HFFc6 (cell line): ENCODE results near the gene TENM3. TPM values are rescaled to one million over a fixed set of nuclear protein-coding genes. Genes with fewer than 3 reads are reported as not detected.

Experiments
- DNase-seq: peaks from one replicate; pipeline ENCODE4 v3.0.0-alpha.2; 2018
- H3K27ac Mint-ChIP-seq: 2 replicates; pipeline ENCODE4 v1.8.0; 2020; ENCODE audit warnings: mild to moderate bottlenecking, mixed read lengths
- H3K27me3 Mint-ChIP-seq: 2 replicates; pipeline ENCODE4 v1.8.0; 2021; ENCODE audit warnings: mild to moderate bottlenecking, moderate library complexity, mixed read lengths; ENCODE audit not compliant: insufficient read depth
- H3K36me3 Mint-ChIP-seq: 2 replicates; pipeline ENCODE4 v1.8.0; 2021; ENCODE audit warnings: low read depth, mixed read lengths
- H3K4me1 Mint-ChIP-seq: 2 replicates; pipeline ENCODE4 v1.8.0; 2020; ENCODE audit warnings: low read depth, mixed read lengths
- H3K4me3 Mint-ChIP-seq: 2 replicates; pipeline ENCODE4 v1.8.0; 2020; ENCODE audit warnings: mild to moderate bottlenecking, moderate library complexity, mixed read lengths
- H3K9me3 Mint-ChIP-seq: 2 replicates; pipeline ENCODE4 v1.8.0; 2020; ENCODE audit warnings: mild to moderate bottlenecking, mixed read lengths
- total RNA-seq, 6 experiments: library from RNA; stranded (reverse); fragmentation: NEBNext Ultra II Directional; extraction: Animal tissue kit (Norgen Biotek cat#: 25700); gene quantifications; 2 replicates in 1 of 6; 3 replicates in 5 of 6; pipeline ENCODE4 v1.2.3, GENCODE V29; 2021
- TF ChIP-seq, protein P1 (sequence below): fragments of 200-600 bp; sonication (generic); IDR thresholded peaks from 2 replicates; pipeline ENCODE4 v1.5.0; 2021; ENCODE audit warnings: antibody characterized with exemption, mild to moderate bottlenecking

TENM3 gene
- total RNA-seq, 6 experiments from 2014 or later: 31.1 to 52.1 (median 42.0) TPM

DNA sequence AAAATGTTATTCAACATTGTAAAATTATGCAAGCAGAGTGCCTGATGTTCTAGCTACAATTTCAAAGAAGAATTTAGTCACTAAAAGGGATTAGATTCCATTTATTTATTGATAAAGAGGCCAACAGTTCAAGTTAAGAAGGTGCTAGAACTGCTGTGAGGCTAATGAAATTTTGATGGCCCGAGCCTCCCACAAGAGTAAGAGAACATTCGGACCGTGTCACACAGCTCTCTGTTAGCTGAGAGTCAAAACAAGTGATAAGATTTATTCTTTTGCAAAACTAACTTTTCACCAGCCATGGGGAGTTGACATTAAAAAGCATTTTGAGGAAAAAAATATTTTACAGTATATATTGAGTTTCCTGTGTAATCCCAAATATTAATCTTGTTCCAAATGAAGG is 106.8 kb downstream of the TENM3 start:
- DNase-seq: no peak
- peaks cover 8% of the 10 kb centered on the region for H3K4me1 Mint-ChIP-seq
- no peaks in the 10 kb centered on the region for H3K27me3 Mint-ChIP-seq
- no peak overlapping the region for H3K4me3 Mint-ChIP-seq
- no peaks in the 10 kb centered on the region for H3K36me3 Mint-ChIP-seq
- H3K27ac Mint-ChIP-seq: no peak overlapping the region
- H3K9me3 Mint-ChIP-seq: no peaks in the 10 kb centered on the region
- TF ChIP-seq, protein P1, sequence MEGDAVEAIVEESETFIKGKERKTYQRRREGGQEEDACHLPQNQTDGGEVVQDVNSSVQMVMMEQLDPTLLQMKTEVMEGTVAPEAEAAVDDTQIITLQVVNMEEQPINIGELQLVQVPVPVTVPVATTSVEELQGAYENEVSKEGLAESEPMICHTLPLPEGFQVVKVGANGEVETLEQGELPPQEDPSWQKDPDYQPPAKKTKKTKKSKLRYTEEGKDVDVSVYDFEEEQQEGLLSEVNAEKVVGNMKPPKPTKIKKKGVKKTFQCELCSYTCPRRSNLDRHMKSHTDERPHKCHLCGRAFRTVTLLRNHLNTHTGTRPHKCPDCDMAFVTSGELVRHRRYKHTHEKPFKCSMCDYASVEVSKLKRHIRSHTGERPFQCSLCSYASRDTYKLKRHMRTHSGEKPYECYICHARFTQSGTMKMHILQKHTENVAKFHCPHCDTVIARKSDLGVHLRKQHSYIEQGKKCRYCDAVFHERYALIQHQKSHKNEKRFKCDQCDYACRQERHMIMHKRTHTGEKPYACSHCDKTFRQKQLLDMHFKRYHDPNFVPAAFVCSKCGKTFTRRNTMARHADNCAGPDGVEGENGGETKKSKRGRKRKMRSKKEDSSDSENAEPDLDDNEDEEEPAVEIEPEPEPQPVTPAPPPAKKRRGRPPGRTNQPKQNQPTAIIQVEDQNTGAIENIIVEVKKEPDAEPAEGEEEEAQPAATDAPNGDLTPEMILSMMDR: no peak

GRCh38 chr4:182351485-182351884 is 108.3 kb downstream of the TENM3 start:
- no peaks in the 10 kb centered on the region for H3K9me3 Mint-ChIP-seq
- H3K27ac Mint-ChIP-seq: no peak overlapping the region
- TF ChIP-seq, protein P1: no peak
- no peak overlapping the region for H3K4me3 Mint-ChIP-seq
- DNase-seq: no peak
- no peaks in the 10 kb centered on the region for H3K27me3 Mint-ChIP-seq
- H3K4me1 Mint-ChIP-seq: peaks cover 12% of the 10 kb centered on the region
- no peaks in the 10 kb centered on the region; the same call in 1 of the 2 replicates for H3K36me3 Mint-ChIP-seq

DNA sequence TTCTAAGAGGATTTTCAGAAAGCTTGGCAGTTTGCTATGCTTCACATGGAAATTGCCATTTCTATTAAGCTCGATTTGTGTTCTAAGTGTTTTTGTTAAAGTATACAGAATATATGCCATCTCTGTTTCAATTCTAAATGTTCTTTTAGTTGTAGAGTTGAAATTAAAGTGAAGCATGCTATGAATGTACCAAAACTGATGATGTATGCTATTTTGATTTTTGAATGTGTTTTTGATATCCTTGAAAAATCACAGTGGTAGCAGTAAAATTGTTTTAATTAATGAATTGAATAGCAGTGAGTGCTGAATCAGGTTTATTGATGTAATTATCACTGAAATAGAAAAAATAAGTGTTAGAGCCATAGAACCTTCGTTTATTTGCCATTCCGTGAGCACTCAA is 110.9 kb downstream of the TENM3 start:
- H3K9me3 Mint-ChIP-seq: no peaks in the 10 kb centered on the region
- DNase-seq: no peak
- TF ChIP-seq, protein P1: no peak
- peaks cover 8% of the 10 kb centered on the region for H3K4me1 Mint-ChIP-seq
- H3K27ac Mint-ChIP-seq: no peak overlapping the region
- no peaks in the 10 kb centered on the region; the same call in 1 of the 2 replicates for H3K36me3 Mint-ChIP-seq
- no peaks in the 10 kb centered on the region for H3K27me3 Mint-ChIP-seq
- no peak overlapping the region for H3K4me3 Mint-ChIP-seq

- TF ChIP-seq, protein P1: no peak
- Mint-ChIP-seq H3K27ac (no peak overlapping the region; the same call in 1 of the 2 replicates), H3K9me3 (no peaks in the 10 kb centered on the region; the same call in 1 of the 2 replicates), H3K27me3 (no peaks in the 10 kb centered on the region), H3K4me1 (peaks cover 8% of the 10 kb centered on the region), H3K4me3 (no peak overlapping the region; the same call in 1 of the 2 replicates), H3K36me3 (no peaks in the 10 kb centered on the region; the same call in 1 of the 2 replicates)
- no peak for DNase-seq
These were observed 111.7 kb downstream of the TENM3 start for GRCh38 chr4:182354867-182355266.

GRCh38 chr4:182367153-182367552 is 124.0 kb downstream of the TENM3 start:
- H3K4me3 Mint-ChIP-seq: no peak overlapping the region
- no peaks in the 10 kb centered on the region for H3K9me3 Mint-ChIP-seq
- peaks cover 31% of the 10 kb centered on the region for H3K4me1 Mint-ChIP-seq
- TF ChIP-seq, protein P1: no peak
- H3K27me3 Mint-ChIP-seq: no peaks in the 10 kb centered on the region
- DNase-seq: no peak
- H3K27ac Mint-ChIP-seq: no peak overlapping the region
- no peaks in the 10 kb centered on the region for H3K36me3 Mint-ChIP-seq

DNA sequence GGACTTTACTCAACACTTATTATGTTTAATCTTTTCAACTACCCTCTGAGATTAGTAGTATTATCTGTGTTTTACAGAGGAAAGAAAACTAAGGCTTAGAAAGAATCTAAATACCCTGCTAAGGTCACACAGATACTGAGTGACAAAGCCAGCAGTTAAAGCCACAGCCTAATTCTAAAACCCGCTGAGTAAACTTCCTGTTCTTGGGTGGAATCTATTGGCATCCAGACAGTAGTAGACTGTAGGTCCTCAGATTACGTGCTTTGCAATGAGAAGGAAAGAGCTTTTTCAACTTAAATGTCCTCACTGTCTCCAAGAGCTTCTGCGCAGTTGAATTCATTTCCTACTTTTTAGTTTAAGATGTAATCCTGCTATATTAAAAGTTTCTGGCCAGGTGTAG is 126.0 kb downstream of the TENM3 start:
- Mint-ChIP-seq H3K4me1 (peaks cover 31% of the 10 kb centered on the region), H3K27ac (no peak overlapping the region), H3K9me3 (no peaks in the 10 kb centered on the region), H3K27me3 (no peaks in the 10 kb centered on the region), H3K36me3 (no peaks in the 10 kb centered on the region; the same call in 1 of the 2 replicates), H3K4me3 (peak overlapping the region; percentile 19; the same call in 1 of the 2 replicates)
- peak; percentile 33 for DNase-seq
- TF ChIP-seq, protein P1: no peak
